HG03378 (cell line): ENCODE results near the gene INTS15.

Experiments
- ATAC-seq: cut with Tn5 transposase; IDR thresholded peaks from one replicate; pipeline ENCODE4 v1.9.1; 2021; ENCODE audit warnings: mild to moderate bottlenecking, moderate library complexity; ENCODE audit not compliant: unreplicated experiment

Gene INTS15

GRCh38 chr7:6642239-6642839, 52.5 kb downstream of the INTS15 start:
- no peak for ATAC-seq

- no peak for ATAC-seq
Measured at GRCh38 chr7:6642861-6643640, 53.2 kb downstream of the INTS15 start.

DNA sequence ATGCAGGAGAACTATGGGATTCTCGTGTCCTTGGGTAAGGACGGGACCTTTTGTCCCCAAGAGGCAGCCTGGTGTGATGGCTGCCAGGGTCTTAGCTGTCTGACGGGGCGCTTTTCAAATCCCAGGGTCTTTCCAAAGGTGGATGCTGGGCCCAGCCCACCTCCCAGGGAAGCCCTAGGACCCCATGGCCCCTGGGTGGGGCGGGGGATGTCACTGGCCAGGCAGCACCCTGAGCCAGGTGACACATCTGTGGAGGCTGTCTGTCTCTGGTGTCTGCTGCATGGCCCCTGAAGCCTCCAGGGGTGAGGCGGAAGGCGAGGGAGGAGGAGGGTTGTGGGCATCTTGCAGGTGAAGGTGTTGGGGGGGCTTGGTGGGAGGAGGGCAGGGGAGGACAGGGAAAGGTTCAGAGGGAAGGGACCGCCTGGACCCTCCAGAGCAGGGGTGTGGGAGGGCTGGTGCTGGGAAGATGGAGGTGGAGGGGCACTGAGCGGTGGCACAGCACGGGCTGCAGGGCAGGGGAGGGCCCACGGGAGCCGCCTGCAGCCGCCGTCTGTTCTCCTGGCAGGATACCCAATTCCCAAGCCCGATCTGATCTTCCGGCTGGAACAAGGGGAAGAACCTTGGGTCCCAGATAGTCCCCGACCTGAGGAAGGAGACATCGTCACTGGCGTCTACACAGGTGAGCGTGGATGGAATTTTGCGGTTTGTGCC, 54.2 kb downstream of the INTS15 start:
- no peak for ATAC-seq

- ATAC-seq = no peak
Measured at GRCh38 chr7:6644728-6645127, 54.9 kb downstream of the INTS15 start.

DNA sequence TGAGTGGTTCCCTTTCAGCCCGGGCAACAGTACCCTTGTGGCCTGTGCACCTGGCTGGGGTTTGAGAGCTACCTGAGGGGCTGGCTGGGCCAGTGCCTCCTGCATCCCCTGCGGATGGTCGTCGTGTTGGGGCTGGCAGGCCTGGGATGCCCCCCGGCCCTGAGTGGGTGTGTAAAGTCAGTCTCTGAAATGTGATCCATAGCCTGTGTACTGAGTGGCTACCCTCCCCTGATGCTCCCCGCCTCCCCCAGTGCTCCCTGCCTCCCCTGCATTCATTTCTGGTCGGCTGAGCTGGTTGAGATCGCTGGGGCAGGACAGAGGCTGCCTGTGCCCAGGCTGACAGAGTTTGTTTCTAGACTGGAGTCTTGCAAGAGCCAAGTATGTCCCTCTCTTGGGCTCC, 56.6 kb downstream of the INTS15 start:
- no peak for ATAC-seq

- ATAC-seq = no peak
Measured at GRCh38 chr7:6647080-6647479, 57.3 kb downstream of the INTS15 start.

GRCh38 chr7:6647541-6647940, 57.7 kb downstream of the INTS15 start:
- no peak for ATAC-seq

DNA sequence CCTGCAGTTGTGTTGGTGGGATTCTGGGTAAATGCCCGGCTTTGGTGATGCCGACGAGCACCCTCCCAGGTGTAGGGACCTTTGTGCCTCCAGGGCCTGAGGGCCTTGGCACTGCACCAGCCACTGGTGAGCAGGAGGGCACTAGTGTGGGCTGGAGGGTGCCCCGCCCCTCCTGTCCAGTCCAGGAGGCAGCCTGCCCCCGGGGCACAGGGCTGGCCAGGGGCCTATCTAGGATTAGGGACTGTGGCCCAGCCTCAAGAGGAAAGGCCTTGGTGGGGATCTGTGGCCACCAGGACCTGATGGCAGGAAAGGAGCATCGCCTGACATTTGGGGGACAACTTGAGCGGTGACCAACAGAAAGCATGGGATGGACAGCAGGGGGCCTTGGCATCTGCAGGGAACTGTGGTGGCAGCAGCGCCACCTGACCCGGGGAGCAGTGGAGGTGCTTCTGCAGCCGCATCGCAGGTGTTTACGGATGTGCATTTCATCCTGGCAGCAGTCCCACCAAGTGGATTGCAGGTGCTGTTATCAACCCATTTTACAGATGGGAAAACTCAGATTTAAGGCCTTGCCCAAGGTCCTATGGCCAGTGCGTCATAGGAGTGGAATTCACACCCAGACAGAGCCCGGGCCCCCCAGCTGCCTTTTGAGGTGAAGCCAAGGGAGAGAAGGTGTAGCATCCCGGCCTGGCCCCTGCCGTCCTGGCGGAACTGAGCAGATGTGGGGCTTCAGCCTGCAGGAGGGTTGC, 58.4 kb downstream of the INTS15 start:
- no peak for ATAC-seq

DNA sequence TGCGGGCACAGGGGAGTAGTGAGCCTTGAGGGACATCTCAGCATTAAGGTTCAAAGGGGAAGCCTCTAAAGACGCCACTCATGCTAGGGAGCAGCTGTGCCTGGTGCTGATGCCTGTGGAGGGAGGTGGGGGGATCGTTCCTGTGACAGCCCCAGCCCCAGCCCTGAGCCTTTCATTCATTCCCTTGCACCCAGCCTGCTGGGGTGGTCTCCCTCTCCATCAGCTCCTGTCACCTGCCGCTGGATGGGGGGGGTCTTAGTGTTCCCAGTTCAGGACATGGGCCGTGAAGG, 58.9 kb downstream of the INTS15 start:
- ATAC-seq = no peak

- no peak for ATAC-seq
Measured at GRCh38 chr7:6649241-6649961, 59.6 kb downstream of the INTS15 start.

GRCh38 chr7:6650086-6650485, 60.3 kb downstream of the INTS15 start:
- no peak for ATAC-seq

DNA sequence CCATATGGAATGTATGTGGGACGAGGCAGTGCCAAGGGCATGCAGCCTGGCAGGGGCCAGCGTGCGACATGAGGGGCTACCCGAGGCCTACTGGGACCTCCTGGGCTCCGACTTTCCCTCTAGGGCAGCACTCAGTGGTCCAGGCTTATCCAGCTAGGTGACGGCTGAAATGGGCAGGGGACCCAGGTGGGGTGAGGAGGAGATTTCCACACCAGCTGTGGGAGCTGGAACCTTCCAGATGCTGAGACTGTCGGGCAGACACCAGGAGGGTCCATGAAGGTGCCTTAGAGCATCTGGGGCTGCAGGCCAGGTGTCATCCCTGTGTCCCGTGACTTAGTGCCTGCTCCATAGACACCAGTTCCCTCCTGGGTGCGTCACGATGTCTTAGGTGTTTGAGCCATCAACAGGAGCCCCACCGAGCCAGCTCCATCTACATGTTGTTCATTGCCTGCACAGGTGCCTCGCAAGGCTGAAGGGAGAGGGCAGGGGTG, 60.7 kb downstream of the INTS15 start:
- ATAC-seq = no peak

- ATAC-seq = no peak
Measured at GRCh38 chr7:6651851-6652445, 62.1 kb downstream of the INTS15 start.

GRCh38 chr7:6652446-6653011, 62.7 kb downstream of the INTS15 start:
- no peak for ATAC-seq

DNA sequence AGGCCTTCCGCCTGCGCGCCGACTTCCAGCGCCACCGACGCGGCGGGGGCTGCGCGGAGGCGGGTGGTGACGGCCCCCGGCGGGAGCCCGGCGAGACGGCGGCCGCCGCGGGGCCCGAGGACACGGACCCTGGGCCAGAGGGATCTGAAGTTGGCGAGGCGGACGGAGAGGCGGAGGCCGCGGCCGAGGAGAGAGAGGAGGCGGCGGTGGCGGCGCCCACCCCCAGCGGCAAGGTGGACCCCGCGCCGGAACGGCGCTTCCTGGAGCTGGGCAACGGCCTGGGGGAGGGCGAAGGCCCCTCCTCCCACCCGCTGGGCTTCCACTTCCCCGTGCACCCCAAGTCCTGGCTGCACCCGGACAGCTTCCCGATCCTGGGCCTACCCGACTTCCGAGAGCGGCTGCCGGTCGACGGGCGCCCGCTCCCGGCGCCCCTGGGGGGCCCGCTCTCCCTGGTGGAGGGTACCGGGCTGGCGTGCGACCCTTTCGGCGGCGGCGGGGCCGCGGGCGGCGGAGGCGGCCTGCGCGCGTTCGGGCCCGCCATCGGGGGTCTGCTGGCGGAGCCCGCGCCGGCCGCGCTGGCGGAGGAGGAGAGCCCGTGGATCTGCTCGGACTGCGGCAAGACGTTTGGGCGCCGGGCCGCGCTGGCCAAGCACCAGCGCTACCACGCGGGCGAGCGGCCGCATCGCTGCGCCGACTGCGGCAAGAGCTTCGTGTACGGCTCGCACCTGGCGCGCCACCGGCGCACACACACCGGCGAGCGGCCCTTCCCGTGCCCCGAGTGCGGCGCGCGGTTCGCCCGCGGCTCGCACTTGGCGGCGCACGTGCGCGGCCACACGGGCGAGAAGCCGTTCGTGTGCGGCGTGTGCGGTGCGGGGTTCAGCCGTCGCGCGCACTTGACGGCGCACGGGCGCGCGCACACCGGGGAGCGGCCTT, 63.5 kb downstream of the INTS15 start:
- no peak for ATAC-seq

DNA sequence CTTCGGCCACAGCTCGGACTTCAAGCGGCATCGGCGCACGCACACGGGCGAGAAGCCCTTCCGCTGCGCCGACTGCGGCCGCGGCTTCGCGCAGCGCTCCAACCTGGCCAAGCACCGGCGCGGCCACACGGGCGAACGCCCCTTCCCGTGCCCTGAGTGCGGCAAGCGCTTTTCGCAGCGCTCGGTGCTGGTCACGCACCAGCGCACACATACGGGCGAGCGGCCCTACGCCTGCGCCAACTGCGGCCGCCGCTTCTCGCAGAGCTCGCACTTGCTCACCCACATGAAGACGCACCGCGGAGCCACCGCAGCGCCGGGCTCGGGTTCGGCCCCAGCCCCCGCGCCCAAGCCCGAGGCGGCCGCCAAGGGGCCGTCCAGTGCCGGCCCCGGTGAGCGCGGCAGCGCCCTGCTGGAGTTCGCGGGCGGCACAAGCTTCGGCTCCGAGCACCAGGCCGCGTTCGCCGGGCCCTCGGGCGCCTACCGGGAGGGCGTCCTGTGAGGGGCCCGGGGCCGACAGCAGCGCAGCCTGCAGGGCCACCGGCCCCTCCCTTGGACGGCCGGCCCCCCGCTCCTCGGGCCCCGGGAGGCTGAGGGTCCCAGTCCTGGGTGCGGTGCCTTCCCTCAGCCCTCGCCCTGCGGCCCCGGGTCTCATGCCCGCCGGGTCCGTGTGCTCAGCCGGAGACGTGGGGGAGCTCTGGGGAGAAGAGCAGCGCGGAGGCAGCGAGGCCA, 64.5 kb downstream of the INTS15 start:
- ATAC-seq = no peak

- no peak for ATAC-seq
Measured at GRCh38 chr7:6654842-6655610, 65.2 kb downstream of the INTS15 start.
